HG03354 (cell line): ENCODE measurements around the gene LAMTOR2.
A peak's percentile ranks its signal among the peaks of the same experiment; 100 is the strongest.
"Not testable (repeated sequence)": the region's sequence is repeated elsewhere in the genome, so short reads cannot be mapped to it uniquely, and the experiment has no call there.

Experiments used
- ATAC-seq: cut with Tn5 transposase; IDR thresholded peaks from one replicate; pipeline ENCODE4 v1.9.1; 2021; ENCODE audit warnings: mild to moderate bottlenecking; ENCODE audit not compliant: unreplicated experiment, poor library complexity, severe bottlenecking

The LAMTOR2 gene

GRCh38 chr1:156051011-156051725, 3.4 kb upstream of the LAMTOR2 start:
- no peak for ATAC-seq

GRCh38 chr1:156052862-156053767, 1.5 kb upstream of the LAMTOR2 start:
- ATAC-seq, result no peak

GRCh38 chr1:156053768-156054499, 648 bp upstream of the LAMTOR2 start, which contains the start of gene UBQLN4:
TSS of gene UBQLN4 (minus strand) at chr1:156053798. CDS start at chr1:156053701, 97 bp downstream.
- ATAC-seq, result peak; percentile 60

GRCh38 chr1:156055281-156056048, 883 bp downstream of the LAMTOR2 start:
- no peak for ATAC-seq

- no peak for ATAC-seq
These were observed 1.8 kb downstream of the LAMTOR2 start for GRCh38 chr1:156056326-156056849.

- no peak for ATAC-seq
These were observed 6.5 kb downstream of the LAMTOR2 start, which contains the start of gene RAB25 for GRCh38 chr1:156060937-156061636. TSS of gene RAB25 (plus strand) at chr1:156061160. CDS start at chr1:156061401, 241 bp downstream.

- no peak for ATAC-seq
These were observed 7.6 kb downstream of the LAMTOR2 start for GRCh38 chr1:156062189-156062588.

GRCh38 chr1:156063997-156064285, 9.4 kb downstream of the LAMTOR2 start:
- ATAC-seq, result no peak

- ATAC-seq, result no peak
These were observed 10.0 kb downstream of the LAMTOR2 start for GRCh38 chr1:156064615-156065014.

GRCh38 chr1:156065212-156065611, 10.6 kb downstream of the LAMTOR2 start:
- no peak for ATAC-seq

GRCh38 chr1:156065871-156066270, 11.3 kb downstream of the LAMTOR2 start:
- ATAC-seq, result no peak

- no peak for ATAC-seq
These were observed 12.7 kb downstream of the LAMTOR2 start for GRCh38 chr1:156067262-156067661.

- ATAC-seq, result no peak
These were observed 15.2 kb downstream of the LAMTOR2 start for GRCh38 chr1:156069490-156070455.

- no peak for ATAC-seq
These were observed 16.0 kb downstream of the LAMTOR2 start for GRCh38 chr1:156070548-156070947.

- ATAC-seq, result not testable (repeated sequence)
These were observed 16.8 kb downstream of the LAMTOR2 start for GRCh38 chr1:156071332-156071816.

GRCh38 chr1:156072251-156072650, 17.7 kb downstream of the LAMTOR2 start:
- ATAC-seq, result no peak

- no peak for ATAC-seq
These were observed 18.6 kb downstream of the LAMTOR2 start for GRCh38 chr1:156073110-156073687.
